ENCODE measurements around the gene OR9I1. TPM values are rescaled to one million over a fixed set of nuclear protein-coding genes. Genes with fewer than 3 reads are reported as not detected.

Gene OR9I1
- total and polyA plus RNA-seq, 2 of the 13 experiments (the other 11 are each of a cell fraction or from before 2014, with no cell fraction given): not detected

- TF ChIP-seq ZSCAN21 (CRISPR knock-in tag; IDR thresholded peaks at IDR 0.05; ENCODE audit: borderline replicate concordance) (no peak), ZKSCAN1 (IDR thresholded peaks at IDR 0.05; ENCODE audit: low read length) (no peak), ZNF891 (CRISPR knock-in tag; IDR thresholded peaks at IDR 0.05) (no peak), ZNF121 (CRISPR knock-in tag; IDR thresholded peaks at IDR 0.05) (no peak), BRD4 (CRISPR knock-in tag; IDR thresholded peaks at IDR 0.05) (no peak), NFAT5 (CRISPR knock-in tag; IDR thresholded peaks at IDR 0.05) (no peak), HNRNPLL (IDR thresholded peaks at IDR 0.05; ENCODE audit: low read depth, low read length, poor library complexity, severe bottlenecking) (no peak), ZMYM3 (CRISPR knock-in tag; IDR thresholded peaks at IDR 0.05) (0 out of 2 replicates have a peak, but pooled peaks have one; percentile 36), TBX2 (CRISPR knock-in tag; IDR thresholded peaks at IDR 0.05; ENCODE audit: borderline replicate concordance) (peak; percentile 94), POLR2AphosphoS2 (IDR thresholded peaks at IDR 0.05; ENCODE audit: low read depth, low read length) (no peak), CCAR2 (optimal IDR thresholded peaks at IDR 0.05; ENCODE audit: low read depth, low read length) (no peak), KDM3A (CRISPR knock-in tag; IDR thresholded peaks at IDR 0.05; ENCODE audit: low read depth) (peak; percentile 23; the same call in 1 of the 2 replicates), ZGPAT (CRISPR knock-in tag; IDR thresholded peaks at IDR 0.05) (peak; percentile 92; the same call in 1 of the 2 replicates), KLF15 (CRISPR knock-in tag; IDR thresholded peaks at IDR 0.05; ENCODE audit: borderline replicate concordance) (no peak), NONO (IDR thresholded peaks at IDR 0.05) (no peak), NONO (CRISPR knock-in tag; conservative IDR thresholded peaks at IDR 0.05) (peak; percentile 82), RBAK (CRISPR knock-in tag; IDR thresholded peaks at IDR 0.05) (no peak), PRDM4 (CRISPR knock-in tag; IDR thresholded peaks at IDR 0.05; ENCODE audit: borderline replicate concordance) (no peak), FOXJ3 (CRISPR knock-in tag; IDR thresholded peaks at IDR 0.05; ENCODE audit: borderline replicate concordance) (peak; percentile 94; the same call in 1 of the 2 replicates)
These were observed 40.3 kb upstream of the OR9I1 start (continued) for GRCh38 chr11:58165504-58166106.
